NCI-H460 (cell line): ENCODE data around the gene HRH2. TPM values are rescaled to one million over a fixed set of nuclear protein-coding genes. Genes with fewer than 3 reads are reported as not detected.

Experiments
- DNase-seq: peaks from one replicate; pipeline ENCODE4 v3.0.0-alpha.2; 2016; ENCODE audit warnings: low read depth; ENCODE audit errors: extremely low read depth
- total RNA-seq: library from RNA; depleted of rRNA; stranded (reverse); fragments of >200 nt; shearing (Covaris generic); gene quantifications from 2 replicates; pipeline ENCODE4 v1.2.3, GENCODE V29; 2014

Gene HRH2
- total RNA-seq, 1 experiment from 2014 or later, result not detected

- no peak for DNase-seq
Measured at GRCh38 chr5:175672976-175673648, 15.2 kb downstream of the HRH2 start.

- DNase-seq, result no peak
Measured at GRCh38 chr5:175674731-175675346, 17.0 kb downstream of the HRH2 start.

DNA sequence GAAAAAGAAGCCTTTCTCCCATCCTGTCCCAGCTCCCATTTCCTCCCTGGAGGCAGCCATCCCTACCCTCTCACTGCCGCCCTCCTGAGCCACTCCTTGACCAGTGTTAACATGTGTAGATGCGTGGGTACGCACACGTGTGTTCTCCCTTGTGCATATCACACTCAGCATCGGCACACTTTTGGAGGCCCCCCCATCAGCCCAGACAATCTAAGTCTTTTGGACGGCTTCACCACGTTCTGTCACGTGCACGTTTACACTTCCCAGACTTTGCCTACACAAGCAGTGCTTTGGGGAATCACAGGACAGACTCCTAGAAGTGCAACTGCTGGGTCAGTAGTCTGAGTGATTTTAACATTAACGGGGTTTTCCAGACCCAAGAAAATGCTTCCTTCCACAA lies 18.0 kb downstream of the HRH2 start:
- DNase-seq, result no peak

DNA sequence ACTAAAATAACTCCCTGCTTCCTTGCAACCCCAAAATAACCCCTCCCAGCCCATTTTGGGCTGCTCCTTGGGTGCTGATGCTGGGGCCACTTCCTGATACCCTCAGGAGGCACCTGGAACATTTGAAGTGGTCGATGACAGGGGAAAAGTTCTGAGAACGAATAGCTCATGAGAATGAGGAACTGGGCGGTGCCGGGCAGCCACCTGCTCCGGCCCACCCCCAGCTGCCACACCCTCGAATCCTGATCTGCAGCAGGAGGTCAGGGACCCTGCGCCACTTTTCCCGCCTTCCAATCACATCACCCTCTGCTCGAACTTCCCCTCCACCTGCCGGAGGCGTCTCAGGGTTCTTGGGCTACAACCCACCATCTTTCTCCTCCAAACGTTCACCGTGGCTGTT lies 19.7 kb downstream of the HRH2 start:
- no peak for DNase-seq

- no peak for DNase-seq
Measured at GRCh38 chr5:175678074-175678473, 20.2 kb downstream of the HRH2 start.

- no peak for DNase-seq
Measured at GRCh38 chr5:175679411-175679810, 21.5 kb downstream of the HRH2 start.

GRCh38 chr5:175680020-175680419 lies 22.1 kb downstream of the HRH2 start:
- no peak for DNase-seq

GRCh38 chr5:175680463-175680862 lies 22.6 kb downstream of the HRH2 start:
- no peak for DNase-seq

DNA sequence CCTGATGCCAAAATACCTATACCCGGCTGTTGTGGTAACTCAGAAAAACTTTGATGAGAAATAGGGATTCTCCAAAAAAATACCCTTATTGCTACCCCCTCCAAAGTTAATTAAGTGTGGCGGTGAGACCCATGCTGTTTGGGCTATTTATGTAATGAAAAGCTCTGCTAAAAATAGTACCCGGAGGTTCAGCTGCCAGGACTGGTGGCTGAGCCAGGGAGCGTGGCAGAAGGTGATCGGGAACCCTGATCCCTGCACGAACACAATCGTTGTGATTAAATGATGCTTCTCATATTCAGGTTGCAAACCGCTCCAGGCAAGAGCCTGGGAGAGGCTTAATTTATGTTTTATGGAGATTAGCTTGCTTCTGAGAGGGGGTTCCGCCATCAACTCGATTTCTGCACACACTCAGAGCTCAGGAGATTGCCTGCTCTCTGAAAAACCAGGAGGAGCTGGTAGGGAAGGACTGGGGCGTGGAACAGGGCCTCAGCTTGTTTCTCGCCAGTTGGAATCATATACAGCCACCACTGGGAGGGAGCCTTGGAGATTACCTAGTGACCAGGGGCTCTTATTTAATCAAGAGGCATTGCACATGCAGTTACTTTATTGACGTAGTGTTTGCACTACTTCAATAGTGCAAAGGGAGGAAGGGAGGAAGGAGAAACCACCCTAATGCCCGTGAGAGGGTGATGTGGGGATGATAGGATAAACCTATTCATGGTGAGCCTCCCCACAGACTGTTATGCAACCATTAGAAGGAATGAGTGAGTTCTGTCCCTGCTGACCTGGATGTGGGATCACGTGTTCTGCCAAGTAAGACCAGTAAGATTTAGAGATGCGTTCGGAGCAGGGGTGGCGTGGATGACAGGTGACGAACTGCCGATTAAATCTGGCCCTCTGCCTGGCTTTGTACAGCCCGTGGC lies 23.4 kb downstream of the HRH2 start:
- no peak for DNase-seq

DNA sequence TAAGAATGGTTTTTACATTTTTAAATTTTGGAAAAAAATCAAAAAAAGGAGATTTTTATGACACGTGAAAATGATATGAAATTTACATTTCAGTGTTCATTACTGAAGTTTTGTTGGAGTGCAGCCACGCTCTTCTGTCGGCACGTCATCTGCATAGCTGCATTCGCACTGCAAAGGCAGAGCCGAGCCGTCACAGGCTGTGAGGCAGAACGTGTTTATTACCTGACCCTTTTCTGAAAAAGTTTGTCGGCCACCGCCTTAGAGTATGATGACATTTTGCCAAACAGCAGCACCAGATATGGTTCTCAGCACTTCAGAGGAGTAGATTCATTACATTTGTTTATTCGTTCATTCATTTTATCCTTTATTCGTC lies 24.1 kb downstream of the HRH2 start:
- DNase-seq, result no peak

- no peak for DNase-seq
Measured at GRCh38 chr5:175682664-175683063, 24.8 kb downstream of the HRH2 start.

DNA sequence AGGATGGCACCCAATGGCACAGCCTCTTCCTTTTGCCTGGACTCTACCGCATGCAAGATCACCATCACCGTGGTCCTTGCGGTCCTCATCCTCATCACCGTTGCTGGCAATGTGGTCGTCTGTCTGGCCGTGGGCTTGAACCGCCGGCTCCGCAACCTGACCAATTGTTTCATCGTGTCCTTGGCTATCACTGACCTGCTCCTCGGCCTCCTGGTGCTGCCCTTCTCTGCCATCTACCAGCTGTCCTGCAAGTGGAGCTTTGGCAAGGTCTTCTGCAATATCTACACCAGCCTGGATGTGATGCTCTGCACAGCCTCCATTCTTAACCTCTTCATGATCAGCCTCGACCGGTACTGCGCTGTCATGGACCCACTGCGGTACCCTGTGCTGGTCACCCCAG lies 25.4 kb downstream of the HRH2 start:
- no peak for DNase-seq

DNA sequence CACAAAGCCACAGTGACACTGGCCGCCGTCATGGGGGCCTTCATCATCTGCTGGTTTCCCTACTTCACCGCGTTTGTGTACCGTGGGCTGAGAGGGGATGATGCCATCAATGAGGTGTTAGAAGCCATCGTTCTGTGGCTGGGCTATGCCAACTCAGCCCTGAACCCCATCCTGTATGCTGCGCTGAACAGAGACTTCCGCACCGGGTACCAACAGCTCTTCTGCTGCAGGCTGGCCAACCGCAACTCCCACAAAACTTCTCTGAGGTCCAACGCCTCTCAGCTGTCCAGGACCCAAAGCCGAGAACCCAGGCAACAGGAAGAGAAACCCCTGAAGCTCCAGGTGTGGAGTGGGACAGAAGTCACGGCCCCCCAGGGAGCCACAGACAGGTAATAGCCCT lies 26.1 kb downstream of the HRH2 start:
- DNase-seq, result no peak

- no peak for DNase-seq
Measured at GRCh38 chr5:175684931-175685330, 27.1 kb downstream of the HRH2 start.

DNA sequence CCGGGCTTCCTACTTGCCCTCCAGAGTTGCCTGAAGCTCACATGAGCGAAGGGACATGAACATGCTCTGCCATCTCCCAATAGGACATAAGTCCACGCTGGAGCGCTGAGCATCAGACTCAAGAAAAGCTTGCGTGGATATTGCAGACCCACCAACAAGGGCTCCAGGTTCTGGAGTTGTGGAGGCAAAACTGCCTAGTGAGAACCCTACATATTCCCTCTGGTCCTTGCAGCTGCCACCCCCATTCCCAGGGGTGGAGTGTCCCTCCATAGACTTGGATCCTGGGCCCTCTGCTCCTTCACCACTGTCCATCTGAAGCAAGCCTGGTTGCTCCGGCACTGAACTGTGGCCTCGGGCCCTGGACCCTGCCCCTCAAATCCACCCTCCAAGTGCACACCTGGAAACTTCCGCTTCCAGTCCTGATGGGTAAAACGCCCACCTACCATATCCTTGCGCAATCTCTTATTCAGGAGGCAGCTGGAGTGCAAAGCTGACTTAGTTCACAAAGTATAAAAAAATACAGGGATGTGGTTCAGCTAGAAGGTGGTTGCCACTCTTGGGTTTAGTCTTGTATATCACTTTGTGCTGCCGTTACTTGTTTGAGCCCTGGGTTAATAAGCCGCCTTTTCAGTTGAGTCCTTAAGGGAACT lies 28.0 kb downstream of the HRH2 start:
- DNase-seq, result no peak

- no peak for DNase-seq
Measured at GRCh38 chr5:175686396-175686795, 28.5 kb downstream of the HRH2 start.

DNA sequence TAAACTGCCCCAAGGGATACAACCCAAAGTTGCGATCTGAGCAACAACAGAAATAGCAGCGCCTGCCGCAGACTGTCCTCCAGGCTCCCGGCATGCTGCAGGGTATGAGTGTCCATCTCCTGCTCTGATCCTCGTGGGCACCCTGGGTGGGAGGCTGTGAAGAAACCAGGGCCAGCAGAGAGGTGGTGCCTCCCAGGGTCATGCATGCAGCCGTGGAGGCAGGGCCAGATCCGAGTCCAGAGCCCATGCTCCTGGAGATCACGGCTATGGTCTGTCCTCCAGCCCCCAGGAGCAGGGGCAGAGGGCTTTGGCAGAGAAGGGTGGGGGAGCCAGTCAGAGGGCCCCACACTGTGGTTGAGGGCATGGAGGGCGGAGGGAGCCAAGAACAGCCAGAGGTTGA lies 29.0 kb downstream of the HRH2 start:
- no peak for DNase-seq

DNA sequence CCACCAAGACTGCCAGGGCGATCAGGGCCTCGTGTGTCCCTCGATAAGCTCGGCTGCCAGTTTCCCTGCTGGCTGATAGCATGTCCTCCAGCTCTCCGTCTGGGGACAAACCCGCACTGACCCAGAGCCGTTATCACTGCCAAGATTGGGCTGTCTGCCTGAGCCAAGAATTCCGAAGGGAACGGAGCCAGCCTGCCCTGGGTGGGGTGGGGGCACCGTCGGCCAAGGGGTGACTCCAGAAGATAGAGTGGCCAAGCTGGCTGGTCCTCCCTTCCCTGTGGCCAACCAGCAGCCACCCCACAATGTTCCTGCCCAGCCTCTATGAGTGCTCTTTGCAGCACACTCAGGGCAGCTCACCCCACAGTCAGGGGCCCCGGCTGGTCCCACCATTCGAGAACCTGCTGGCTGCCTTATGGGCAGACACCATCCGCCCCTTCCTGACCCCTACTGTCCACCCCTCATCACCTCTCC lies 29.4 kb downstream of the HRH2 start:
- DNase-seq, result no peak

GRCh38 chr5:175688352-175689146 lies 30.7 kb downstream of the HRH2 start:
- DNase-seq, result no peak
